Activated T-cell treated with anti-CD3 and anti-CD28 coated beads, Interleukin-2, amount 50 U/mL, for 1 hour (primary cell): ENCODE results near the gene SPINK8.
A peak's percentile ranks its signal among the peaks of the same experiment; 100 is the strongest.

Experiments used
- DNase-seq: peaks from one replicate; pipeline ENCODE4 v3.0.0-alpha.2; 2020

The SPINK8 gene

GRCh38 chr3:48320996-48321395 lies 12.5 kb downstream of the SPINK8 start:
- DNase-seq: no peak

- DNase-seq: no peak
Measured at GRCh38 chr3:48318713-48319468, 14.6 kb downstream of the SPINK8 start.

- no peak for DNase-seq
Measured at GRCh38 chr3:48314542-48314941, 18.9 kb downstream of the SPINK8 start.

GRCh38 chr3:48306860-48307530 lies 26.5 kb downstream of the SPINK8 start:
- DNase-seq: no peak

GRCh38 chr3:48306290-48306689 lies 27.2 kb downstream of the SPINK8 start:
- no peak for DNase-seq

GRCh38 chr3:48305396-48305795 lies 28.1 kb downstream of the SPINK8 start:
- DNase-seq: no peak

- DNase-seq: no peak
Measured at GRCh38 chr3:48303021-48303420, 30.4 kb downstream of the SPINK8 start.

- no peak for DNase-seq
Measured at GRCh38 chr3:48301800-48302166, 31.7 kb downstream of the SPINK8 start.

GRCh38 chr3:48301020-48301799 lies 32.3 kb downstream of the SPINK8 start, which contains the start of gene NME6:
NME6 (minus strand) TSS chr3:48301367.
- peak; percentile 95 for DNase-seq

GRCh38 chr3:48299746-48300712 lies 33.4 kb downstream of the SPINK8 start:
- DNase-seq: peak; percentile 45

- DNase-seq: no peak
Measured at GRCh38 chr3:48297111-48297810, 36.2 kb downstream of the SPINK8 start.

GRCh38 chr3:48296699-48297098 lies 36.8 kb downstream of the SPINK8 start:
- DNase-seq: no peak

GRCh38 chr3:48294611-48295263 lies 38.7 kb downstream of the SPINK8 start:
- DNase-seq: no peak

- no peak for DNase-seq
Measured at GRCh38 chr3:48289659-48290058, 43.8 kb downstream of the SPINK8 start.

- no peak for DNase-seq
Measured at GRCh38 chr3:48287034-48287433, 46.4 kb downstream of the SPINK8 start.

- no peak for DNase-seq
Measured at GRCh38 chr3:48286308-48286707, 47.2 kb downstream of the SPINK8 start.

GRCh38 chr3:48285675-48286074 lies 47.8 kb downstream of the SPINK8 start:
- DNase-seq: no peak

GRCh38 chr3:48285132-48285531 lies 48.3 kb downstream of the SPINK8 start:
- DNase-seq: no peak

- no peak for DNase-seq
Measured at GRCh38 chr3:48280881-48281280, 52.6 kb downstream of the SPINK8 start.

- DNase-seq: no peak
Measured at GRCh38 chr3:48278884-48279559, 54.4 kb downstream of the SPINK8 start.
